RCC 7860 (cell line): ENCODE results near the gene CADPS.
A peak's percentile ranks its signal among the peaks of the same experiment; 100 is the strongest.

ENCODE experiments used
- DNase-seq: peaks from one replicate; pipeline ENCODE4 v3.0.0-alpha.2; 2015; ENCODE audit warnings: low spot score
- FAIRE-seq: peaks from 2 replicates; lab custom pipeline; 2012; peaks lifted over from hg19 to GRCh38; lab: Jason Lieb, UNC

Gene CADPS

DNA sequence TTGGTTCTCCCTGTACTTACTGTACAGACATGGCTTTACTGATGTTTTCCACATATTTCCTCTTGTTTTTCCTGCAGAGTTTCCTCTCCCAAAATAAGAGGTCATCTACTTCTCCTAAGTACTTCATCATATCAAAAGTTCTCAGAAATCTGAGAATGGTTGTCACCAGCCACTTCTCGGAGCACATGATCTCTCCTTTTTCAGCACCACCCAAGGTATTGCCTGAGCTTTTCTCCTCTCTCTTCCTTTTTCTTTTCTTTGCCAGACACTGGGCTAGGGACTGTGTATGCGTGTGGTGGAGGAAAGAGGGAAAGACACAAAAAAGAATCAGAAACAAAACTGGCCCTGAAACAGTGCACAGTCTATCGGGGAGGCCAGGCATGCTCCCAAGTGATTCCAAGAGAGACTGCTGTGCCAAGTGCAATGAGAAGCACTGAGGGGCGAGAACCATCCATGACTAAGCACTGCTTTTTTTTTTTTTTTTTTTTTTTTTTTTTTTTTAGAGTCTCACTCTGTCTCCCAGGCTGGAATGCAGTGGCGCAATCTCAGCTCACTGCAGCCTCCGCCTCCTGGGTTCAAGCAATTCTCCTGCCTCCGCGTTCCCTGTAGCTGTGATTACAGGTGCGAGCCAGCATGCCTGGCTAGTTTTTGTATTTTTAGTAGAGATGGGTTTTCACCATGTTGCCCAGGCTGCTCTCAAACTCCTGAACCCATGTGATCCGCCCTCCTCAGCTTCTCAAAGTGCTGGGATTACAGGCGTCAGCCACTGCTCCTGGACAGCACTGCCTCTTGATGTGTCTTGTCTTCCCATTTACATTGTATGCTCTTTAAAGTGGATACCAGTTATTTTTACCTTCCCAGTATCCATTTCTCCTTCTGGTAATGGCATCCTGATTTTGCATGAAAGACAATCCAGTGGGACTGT lies 307.9 kb downstream of the CADPS start:
- peak; percentile 56 for FAIRE-seq
- DNase-seq = no peak

GRCh38 chr3:62566022-62566557 lies 309.1 kb downstream of the CADPS start:
- DNase-seq = no peak

DNA sequence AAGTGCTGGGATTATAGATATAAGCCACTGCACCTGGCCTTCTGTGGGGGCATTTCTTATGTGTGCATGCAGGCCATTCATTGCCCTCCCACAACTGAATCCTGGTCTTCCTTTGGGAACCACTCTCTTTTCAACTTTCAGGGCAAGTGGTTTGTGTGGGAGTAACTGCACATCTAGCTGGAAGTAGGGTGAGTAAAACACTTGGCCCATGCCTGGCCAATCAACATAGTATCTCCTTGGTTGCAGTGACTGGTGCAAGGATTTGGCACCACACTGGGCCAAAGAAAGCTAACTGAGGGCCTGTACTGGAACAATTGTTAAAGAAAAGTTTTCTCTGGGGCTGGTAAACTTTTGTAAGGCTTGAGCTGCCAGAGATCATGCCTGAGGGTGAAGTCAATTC lies 312.6 kb downstream of the CADPS start:
- no peak for FAIRE-seq
- no peak for DNase-seq

More at GRCh38 chr3:62566022-62566557, 309.1 kb downstream of the CADPS start:
- no peak for FAIRE-seq

GRCh38 chr3:62562017-62562416 lies 313.2 kb downstream of the CADPS start:
- no peak for FAIRE-seq
- no peak for DNase-seq

GRCh38 chr3:62559831-62560445 lies 315.3 kb downstream of the CADPS start:
- DNase-seq (no peak), FAIRE-seq (no peak)

GRCh38 chr3:62558549-62559112 lies 316.6 kb downstream of the CADPS start:
- FAIRE-seq (no peak), DNase-seq (no peak)

DNA sequence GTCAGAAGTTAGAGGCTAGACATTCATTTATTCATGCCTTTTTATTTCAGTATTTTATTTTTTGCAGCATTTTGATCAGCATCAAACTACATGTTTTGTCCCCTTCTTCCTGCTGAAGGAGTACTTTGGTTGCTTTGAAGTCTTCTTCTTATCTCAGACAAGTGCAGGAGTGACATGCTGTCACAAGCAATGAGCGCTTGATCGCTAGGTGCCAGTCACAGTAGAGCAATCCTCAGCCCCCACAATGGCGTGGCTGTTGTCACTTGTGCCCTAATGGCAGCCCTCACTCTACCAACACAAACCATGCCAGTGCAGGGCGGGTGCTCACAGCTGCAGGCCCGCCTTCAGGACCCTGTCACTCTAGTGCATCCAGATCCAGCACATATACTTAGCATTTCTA lies 317.2 kb downstream of the CADPS start:
- DNase-seq (no peak), FAIRE-seq (no peak)

GRCh38 chr3:62557450-62557849 lies 317.8 kb downstream of the CADPS start:
- no peak for FAIRE-seq
- DNase-seq = no peak

DNA sequence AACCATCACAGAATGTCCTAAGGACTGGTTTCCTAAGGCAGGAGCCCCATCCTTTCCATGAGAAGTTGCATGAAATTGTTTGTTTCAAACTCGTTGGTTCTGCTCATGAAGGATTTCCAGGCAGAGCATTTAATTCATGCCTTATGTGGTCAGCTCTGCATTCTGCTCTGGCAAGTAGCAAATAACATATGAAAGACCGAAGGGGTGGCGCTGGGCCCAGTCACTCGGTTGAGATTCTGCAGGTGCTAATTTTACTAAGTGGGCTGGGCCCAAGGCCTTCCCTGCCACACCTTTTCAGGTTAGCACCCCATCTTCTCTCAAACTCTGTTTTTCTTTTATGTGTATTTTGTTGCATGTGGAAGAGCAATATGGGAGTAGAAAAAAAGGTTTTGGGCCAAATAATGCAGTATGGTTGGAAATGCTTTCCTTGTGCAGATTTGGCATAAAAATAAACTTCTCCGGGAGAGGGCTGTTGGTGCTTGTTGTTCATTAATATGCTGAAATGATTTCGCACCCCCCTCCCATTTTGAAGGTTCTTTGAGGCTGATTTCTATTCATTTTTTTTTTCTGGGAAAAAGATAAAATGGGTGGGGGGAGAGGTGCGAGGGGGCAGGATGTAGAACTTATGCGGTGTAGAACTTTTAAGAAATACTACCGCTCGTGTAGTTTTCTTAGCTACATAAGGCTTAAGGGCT lies 318.9 kb downstream of the CADPS start:
- FAIRE-seq = no peak
- no peak for DNase-seq

- DNase-seq (no peak), FAIRE-seq (no peak)
Measured at GRCh38 chr3:62554264-62554799, 320.9 kb downstream of the CADPS start.

- FAIRE-seq (no peak), DNase-seq (no peak)
Measured at GRCh38 chr3:62553811-62554210, 321.4 kb downstream of the CADPS start.

- DNase-seq (no peak), FAIRE-seq (no peak)
Measured at GRCh38 chr3:62551556-62551955, 323.7 kb downstream of the CADPS start.

GRCh38 chr3:62550439-62550838 lies 324.8 kb downstream of the CADPS start:
- DNase-seq (no peak), FAIRE-seq (no peak)

DNA sequence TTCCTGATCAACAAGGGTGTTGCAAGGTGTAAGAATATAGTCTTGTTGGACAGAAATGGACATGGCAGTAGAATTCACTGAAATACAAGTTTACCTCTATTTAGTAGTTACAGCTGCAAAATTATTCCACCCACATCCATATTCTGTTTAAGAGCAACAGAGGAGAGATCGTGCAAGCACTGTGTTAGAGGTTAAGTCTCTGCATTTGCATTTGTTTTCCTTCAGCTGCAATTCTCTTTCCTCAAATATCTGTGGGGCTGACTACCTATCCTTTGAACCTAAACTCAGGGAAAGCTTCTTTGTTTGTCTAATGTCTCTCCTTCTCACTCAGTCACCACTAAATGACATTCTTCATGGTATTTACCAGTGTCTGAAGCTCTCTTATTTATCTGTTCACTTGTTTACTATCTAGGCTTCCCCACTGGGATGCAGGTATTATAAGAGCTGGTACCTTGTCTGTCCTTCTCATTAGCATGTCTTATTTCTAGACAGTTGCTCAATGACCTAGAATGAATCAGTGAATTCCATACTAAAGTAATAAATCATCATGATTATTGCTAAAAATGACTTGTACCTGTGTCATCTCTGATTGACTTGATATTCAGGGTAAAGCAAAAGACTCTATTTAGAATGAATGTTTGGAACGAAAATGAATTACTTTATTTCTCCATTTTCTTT lies 326.5 kb downstream of the CADPS start:
- FAIRE-seq (no peak), DNase-seq (no peak)

DNA sequence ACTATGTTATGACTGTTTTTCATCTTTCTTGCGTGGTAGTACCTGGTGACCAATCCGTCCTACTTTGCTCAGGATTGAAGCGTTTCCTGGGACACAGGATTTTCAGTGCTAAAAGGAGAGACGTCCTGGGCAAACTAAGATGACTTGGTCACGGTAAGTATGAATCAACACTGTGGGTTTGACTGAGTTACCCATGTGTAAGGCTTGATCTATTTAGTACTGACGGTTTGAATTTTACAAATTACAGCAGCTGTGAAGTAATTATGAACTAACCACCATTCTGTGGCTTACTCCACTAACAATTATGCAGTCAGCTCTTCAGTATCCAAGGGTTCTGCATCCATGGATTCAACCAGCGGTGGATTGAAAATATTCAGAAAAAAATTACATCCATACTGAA lies 328.9 kb downstream of the CADPS start:
- FAIRE-seq (no peak), DNase-seq (no peak)

DNA sequence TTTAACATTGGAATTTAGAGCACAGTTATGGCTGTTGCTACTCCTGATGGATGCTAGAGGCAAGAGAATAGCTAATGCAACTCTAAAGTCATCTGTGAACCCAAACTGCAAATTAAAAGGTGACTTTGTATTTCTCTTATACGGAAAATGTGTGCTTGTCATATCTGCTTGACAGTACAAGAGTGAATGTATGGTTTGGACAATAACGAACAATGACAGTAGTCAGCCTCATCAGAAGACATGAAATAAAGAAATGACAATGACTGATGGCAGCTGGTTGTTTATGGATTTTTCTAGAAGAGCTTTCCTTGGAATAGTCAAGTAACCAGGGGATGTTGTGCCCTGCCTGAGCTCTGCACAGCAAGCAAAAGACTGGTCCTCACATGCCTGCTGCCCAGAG lies 333.0 kb downstream of the CADPS start:
- FAIRE-seq (no peak), DNase-seq (no peak)

GRCh38 chr3:62539762-62540161 lies 335.5 kb downstream of the CADPS start:
- FAIRE-seq = no peak
- no peak for DNase-seq

DNA sequence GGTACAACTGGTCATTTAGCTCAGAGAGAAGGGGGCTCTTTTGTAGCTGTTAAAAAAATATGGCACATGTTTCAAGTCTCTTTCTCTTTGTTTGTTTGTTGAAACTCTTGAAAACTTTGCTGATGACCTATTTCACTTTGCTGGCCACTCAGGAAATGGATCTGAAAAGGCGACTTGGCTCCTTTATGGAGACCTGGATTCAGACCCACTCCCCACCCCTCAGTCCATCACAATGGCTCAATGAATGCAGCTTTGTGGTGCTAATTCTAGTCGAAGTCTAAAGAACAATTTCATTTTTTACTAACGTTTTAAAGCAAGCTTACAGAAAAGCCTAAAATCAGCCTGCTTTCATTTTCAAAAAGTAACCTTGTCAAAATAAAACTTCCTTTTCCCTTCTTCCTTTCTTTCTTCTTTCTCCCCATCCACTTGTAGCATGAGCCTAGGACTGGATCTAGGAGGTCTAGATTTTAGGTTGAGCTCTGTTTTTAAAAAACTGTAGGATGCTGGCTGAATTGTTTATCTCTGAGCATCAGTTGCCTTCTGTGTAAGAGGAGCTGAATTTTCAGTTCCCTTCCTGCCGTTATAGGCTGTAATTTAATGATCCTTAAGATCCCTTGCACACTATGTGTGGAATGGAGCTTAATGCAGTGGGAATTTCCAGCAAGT lies 336.4 kb downstream of the CADPS start:
- FAIRE-seq = no peak

DNA sequence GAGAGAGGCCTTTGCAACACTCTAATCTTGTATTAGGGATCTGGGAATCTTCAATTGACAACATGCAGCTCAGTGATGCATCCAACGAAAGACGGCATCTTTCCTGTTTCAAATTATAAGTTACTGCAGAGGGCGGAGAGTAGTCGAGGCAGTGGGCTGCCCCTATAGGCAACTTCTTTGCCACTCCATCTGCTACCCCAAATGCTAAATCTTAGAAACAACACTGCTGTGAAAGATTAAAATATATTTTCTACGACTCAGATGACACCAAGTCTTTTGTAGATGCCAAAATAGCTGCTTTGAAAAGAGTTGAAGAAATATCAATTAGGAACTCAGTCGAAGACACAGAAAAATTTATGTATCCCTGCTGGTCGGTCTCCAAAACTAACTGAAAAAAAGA lies 340.9 kb downstream of the CADPS start:
- DNase-seq (no peak), FAIRE-seq (no peak)

More for the DNA sequence above, 336.4 kb downstream of the CADPS start:
- no peak for DNase-seq

GRCh38 chr3:62532796-62533195 lies 342.4 kb downstream of the CADPS start:
- FAIRE-seq = no peak

More at GRCh38 chr3:62532796-62533195, 342.4 kb downstream of the CADPS start:
- DNase-seq = no peak
